ENCODE measurements around the gene ZNF77.

- no peak for TF ChIP-seq EZH2 (IDR thresholded peaks at IDR 0.05; ENCODE audit: borderline replicate concordance, low read length)
- TF ChIP-seq CTCF (IDR thresholded peaks at IDR 0.05; ENCODE audit: low read length), result no peak
Observed at GRCh38 chr19:2984215-2984528, 39.4 kb upstream of the ZNF77 start.

Measured in OCI-LY1 (cell line).